ENCODE measurements around the gene PEX11B.

PEX11B gene

DNA sequence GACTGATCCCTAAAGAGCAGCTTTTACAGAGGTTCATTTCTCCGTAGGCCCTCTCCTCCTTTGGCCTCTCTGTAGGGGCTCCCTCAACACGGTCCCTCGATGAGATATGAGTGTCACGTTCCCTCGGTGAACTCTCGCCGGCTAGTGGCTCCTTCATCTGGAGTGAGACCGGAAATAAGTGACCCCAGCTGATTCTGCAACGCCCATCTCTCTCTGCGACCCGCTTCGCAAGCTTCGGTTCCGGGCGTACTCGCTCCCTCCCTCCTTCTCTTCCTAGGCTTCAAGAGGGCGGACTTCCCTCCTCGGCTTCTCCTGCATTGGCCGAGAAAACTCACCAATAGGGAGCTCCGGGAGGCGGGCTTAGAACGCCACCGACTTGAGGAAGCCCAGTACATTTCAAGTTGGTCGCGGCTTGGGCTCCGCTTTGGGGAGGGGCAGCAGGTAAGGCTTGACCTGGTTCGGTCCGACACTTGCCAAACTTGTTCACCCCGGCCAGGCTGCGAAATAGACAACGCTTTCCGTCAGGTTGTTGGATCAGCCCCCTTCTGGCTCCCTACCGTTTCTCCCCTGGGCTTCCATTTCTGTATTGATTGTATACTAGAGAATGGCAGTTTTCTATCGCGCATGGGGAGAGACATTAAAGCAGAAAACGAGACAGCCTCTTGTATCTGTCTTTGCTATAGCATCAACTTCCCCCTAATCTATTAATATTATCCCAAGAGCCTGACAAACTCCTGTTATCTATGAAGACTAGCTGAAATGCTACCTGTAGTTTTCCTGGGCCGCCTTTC lies 46.0 kb upstream of the PEX11B start, which contains the start of the genes ANKRD34A and POLR3GL:
ANKRD34A (minus strand) TSS at position 248 of the 791 bp plus-strand sequence. CDS start 2,816 bp downstream, outside the sequence.
POLR3GL (plus strand) TSS at position 363 of the 791 bp plus-strand sequence. CDS start 10,176 bp downstream, outside the sequence.
- Histone ChIP-seq H4K91ac (ENCODE audit: low read length) (peak within 1 kb of the TSS; percentile 74), H3K9ac (ENCODE audit: low read length) (peak within 1 kb of the TSS; percentile 87), H3K14ac (ENCODE audit: low read length in 2 of 2) (no peak within 1 kb of the TSS), H2BK15ac (ENCODE audit: low read depth, poor library complexity, severe bottlenecking) (peak within 1 kb of the TSS; percentile 60), H3K4me1 (ENCODE audit: control insufficient read depth, insufficient read depth, low read depth, low read length) (peaks cover 26% of the 10 kb centered on the region), H3K18ac (ENCODE audit: low read depth in 1 of 2, low read length in 2 of 2) (peak within 1 kb of the TSS; percentile 82 to 91), H4K8ac (ENCODE audit: low read length) (peak within 1 kb of the TSS; percentile 93), H2BK5ac (ENCODE audit: low read depth, low read length, poor library complexity, severe bottlenecking) (peak within 1 kb of the TSS; percentile 88), H3K36me3 (ENCODE audit: control insufficient read depth in 1 of 2, insufficient read depth in 2 of 2, low read depth in 1 of 2, low read length in 2 of 2) (peaks cover 0 to 3% of the 10 kb centered on the region in 2 experiments), H2AK5ac (ENCODE audit: low read length, severe bottlenecking) (peak within 1 kb of the TSS; percentile 94), H3K4me2 (ENCODE audit: low read length, poor library complexity, severe bottlenecking) (peak within 1 kb of the TSS; percentile 90), H2AFZ (ENCODE audit: low read depth, low read length) (peak within 1 kb of the TSS; percentile 86), H3K4ac (ENCODE audit: low read depth in 1 of 2, low read length in 2 of 2) (peak within 1 kb of the TSS; percentile 36 to 81), H3K79me1 (replicated peaks; ENCODE audit: low read length, poor library complexity, severe bottlenecking) (peaks cover 15% of the 10 kb centered on the region), H2BK120ac (ENCODE audit: low read depth, low read length) (peak within 1 kb of the TSS; percentile 74), H3K9me3 (ENCODE audit: control insufficient read depth, low read length) (peaks cover 8% of the 10 kb centered on the region), H3K27ac (ENCODE audit: low read length, poor library complexity, severe bottlenecking) (peak within 1 kb of the TSS; percentile 93), H3K27me3 (ENCODE audit: control insufficient read depth in 1 of 2, insufficient read depth in 1 of 2, low read length in 2 of 2) (no peaks in the 10 kb centered on the region), H3K4me3 (ENCODE audit: insufficient read depth in 1 of 2, low read depth in 1 of 2, low read length in 2 of 2) (peak within 1 kb of the TSS; percentile 76 to 92), H2BK12ac (ENCODE audit: low read length in 2 of 2) (peak within 1 kb of the TSS in 1 of 2 experiments; percentile 38), H3K23ac (ENCODE audit: low read length in 2 of 2) (no peak within 1 kb of the TSS)
- under 1% methylated on average over 36 of the region's 37 CpGs for whole genome bisulfite sequencing
- DNase-seq: peak; percentile 96

DNA sequence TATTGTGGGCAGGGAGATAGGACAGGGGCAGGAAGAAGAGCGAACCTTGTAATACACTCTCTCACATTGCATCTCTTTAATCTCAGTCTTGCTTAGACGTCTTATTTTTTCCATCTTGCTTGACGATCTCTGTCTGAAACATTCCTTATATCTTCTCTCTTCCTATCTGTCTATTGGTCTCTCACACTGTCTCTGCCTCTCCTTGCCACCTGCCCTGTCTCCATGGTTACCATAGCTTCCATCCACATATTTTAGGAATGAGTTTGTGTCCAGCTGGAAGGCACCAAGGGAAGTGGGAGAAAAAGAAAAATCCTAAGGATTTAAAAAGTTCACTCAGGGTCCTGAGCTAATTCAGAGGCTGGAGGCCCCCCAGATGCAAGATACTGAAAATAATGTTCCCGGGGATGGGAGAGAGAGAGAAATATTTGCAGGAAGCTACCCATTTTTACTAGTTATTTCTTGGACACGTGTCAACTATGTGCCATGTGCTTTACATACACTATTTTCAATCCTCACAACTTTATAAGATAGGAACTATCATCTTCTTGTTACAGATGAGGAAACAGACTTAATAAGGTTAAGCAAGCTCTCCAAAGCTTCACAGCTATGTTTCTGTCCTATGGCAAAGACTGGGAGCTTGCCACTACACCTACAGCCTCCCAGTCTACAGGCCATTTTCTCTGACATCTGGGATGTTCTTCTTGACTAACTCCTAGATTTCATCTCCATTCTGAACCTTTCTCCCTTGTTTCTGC lies 44.9 kb upstream of the PEX11B start:
- peaks cover 0 to 3% of the 10 kb centered on the region in 2 experiments for H3K36me3 ChIP-seq (ENCODE audit: control insufficient read depth in 1 of 2, insufficient read depth in 2 of 2, low read depth in 1 of 2, low read length in 2 of 2)
- peak overlapping the region; percentile 87 for H3K9ac ChIP-seq (ENCODE audit: low read length)
- H2BK12ac ChIP-seq (ENCODE audit: low read length in 2 of 2): no peak overlapping the region
- no peak overlapping the region for H4K91ac ChIP-seq (ENCODE audit: low read length)
- H3K4me1 ChIP-seq (ENCODE audit: control insufficient read depth, insufficient read depth, low read depth, low read length): peaks cover 26% of the 10 kb centered on the region
- H3K4me2 ChIP-seq (ENCODE audit: low read length, poor library complexity, severe bottlenecking): peak overlapping the region; percentile 90
- peak overlapping the region in 1 of 2 experiments; percentile 92 for H3K4me3 ChIP-seq (ENCODE audit: insufficient read depth in 1 of 2, low read depth in 1 of 2, low read length in 2 of 2)
- H3K14ac ChIP-seq (ENCODE audit: low read length in 2 of 2): no peak overlapping the region
- H3K4ac ChIP-seq (ENCODE audit: low read depth in 1 of 2, low read length in 2 of 2): peak overlapping the region; percentile 36 to 81
- no peaks in the 10 kb centered on the region for H3K27me3 ChIP-seq (ENCODE audit: control insufficient read depth in 1 of 2, insufficient read depth in 1 of 2, low read length in 2 of 2)
- H4K8ac ChIP-seq (ENCODE audit: low read length): no peak overlapping the region
- peaks cover 8% of the 10 kb centered on the region for H3K9me3 ChIP-seq (ENCODE audit: control insufficient read depth, low read length)
- WGBS: 27% methylated on average over 4 of the region's 5 CpGs
- peak overlapping the region in 1 of 2 experiments; percentile 80 for H3K18ac ChIP-seq (ENCODE audit: low read depth in 1 of 2, low read length in 2 of 2)
- peak overlapping the region; percentile 94 for H2AK5ac ChIP-seq (ENCODE audit: low read length, severe bottlenecking)
- DNase-seq: peak; percentile 70
- H3K79me1 ChIP-seq (replicated peaks; ENCODE audit: low read length, poor library complexity, severe bottlenecking): peaks cover 17% of the 10 kb centered on the region
- H2BK120ac ChIP-seq (ENCODE audit: low read depth, low read length): peak overlapping the region; percentile 54
- no peak overlapping the region for H3K23ac ChIP-seq (ENCODE audit: low read length in 2 of 2)
- no peak overlapping the region for H2AFZ ChIP-seq (ENCODE audit: low read depth, low read length)
- H3K27ac ChIP-seq (ENCODE audit: low read length, poor library complexity, severe bottlenecking): peak overlapping the region; percentile 93
- no peak overlapping the region for H2BK15ac ChIP-seq (ENCODE audit: low read depth, poor library complexity, severe bottlenecking)
- H2BK5ac ChIP-seq (ENCODE audit: low read depth, low read length, poor library complexity, severe bottlenecking): peak overlapping the region; percentile 11

DNA sequence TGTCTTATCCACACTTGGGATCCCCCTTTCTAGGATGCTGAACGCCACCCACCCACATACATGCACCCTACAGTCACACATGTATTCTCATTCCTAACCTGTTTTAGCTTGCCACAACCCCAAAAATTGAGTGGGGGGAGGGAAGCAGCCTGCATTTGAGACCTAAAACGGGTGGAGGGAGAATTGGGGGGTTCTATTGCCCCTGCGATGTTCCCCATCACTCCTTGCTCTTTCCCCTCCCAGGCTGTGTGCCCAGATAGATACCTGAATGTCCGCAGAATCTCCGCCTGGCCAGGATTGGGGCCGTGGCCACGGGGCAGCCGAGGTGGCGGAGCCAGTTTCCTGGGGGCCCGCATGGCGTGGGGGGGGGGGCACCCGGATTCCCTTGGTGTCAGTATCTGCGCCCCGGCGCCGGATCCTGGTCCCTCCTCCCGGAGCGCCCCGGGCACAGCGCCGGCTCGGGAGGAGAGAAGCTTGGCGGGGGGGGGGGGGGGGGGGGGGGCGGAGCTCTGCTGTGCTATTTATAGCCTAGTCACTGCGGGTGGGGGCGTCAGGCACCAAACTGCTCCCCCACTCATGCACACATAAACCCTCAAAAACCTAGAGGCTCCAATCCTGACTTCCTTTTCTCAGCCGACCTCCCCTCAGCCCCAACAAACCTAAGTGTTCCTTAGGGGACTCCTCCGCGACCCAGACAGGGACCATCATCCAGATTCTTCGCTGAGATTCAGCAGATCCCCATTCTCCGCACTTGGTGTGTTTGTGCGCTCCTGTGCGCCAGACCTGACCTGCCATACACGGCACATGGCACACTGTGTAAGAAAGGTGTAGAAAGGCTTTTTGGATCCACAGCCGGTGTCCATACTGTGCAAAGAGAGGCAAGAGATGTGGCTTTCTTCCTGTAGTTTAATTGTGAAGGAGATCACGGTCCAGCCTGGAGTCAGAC lies 43.9 kb upstream of the PEX11B start:
- no peak overlapping the region for H2BK120ac ChIP-seq (ENCODE audit: low read depth, low read length)
- peak; percentile 43 for DNase-seq
- H3K27ac ChIP-seq (ENCODE audit: low read length, poor library complexity, severe bottlenecking): peak overlapping the region; percentile 53
- H3K27me3 ChIP-seq (ENCODE audit: control insufficient read depth in 1 of 2, insufficient read depth in 1 of 2, low read length in 2 of 2): no peaks in the 10 kb centered on the region
- H2AK5ac ChIP-seq (ENCODE audit: low read length, severe bottlenecking): peak overlapping the region; percentile 58
- peak overlapping the region; percentile 97 for H3K4me2 ChIP-seq (ENCODE audit: low read length, poor library complexity, severe bottlenecking)
- H2BK15ac ChIP-seq (ENCODE audit: low read depth, poor library complexity, severe bottlenecking): peak overlapping the region; percentile 62
- H4K8ac ChIP-seq (ENCODE audit: low read length): peak overlapping the region; percentile 4
- H3K14ac ChIP-seq (ENCODE audit: low read length in 2 of 2): peak overlapping the region in 1 of 2 experiments; percentile 61
- peaks cover 14% of the 10 kb centered on the region for H3K79me1 ChIP-seq (replicated peaks; ENCODE audit: low read length, poor library complexity, severe bottlenecking)
- peak overlapping the region; percentile 87 for H3K9ac ChIP-seq (ENCODE audit: low read length)
- peak overlapping the region; percentile 42 to 83 for H3K18ac ChIP-seq (ENCODE audit: low read depth in 1 of 2, low read length in 2 of 2)
- peak overlapping the region; percentile 55 for H2AFZ ChIP-seq (ENCODE audit: low read depth, low read length)
- H4K91ac ChIP-seq (ENCODE audit: low read length): peak overlapping the region; percentile 41
- H3K36me3 ChIP-seq (ENCODE audit: control insufficient read depth in 1 of 2, insufficient read depth in 2 of 2, low read depth in 1 of 2, low read length in 2 of 2): peaks cover 0 to 3% of the 10 kb centered on the region in 2 experiments
- 13% methylated on average over 13 of the region's 36 CpGs for WGBS
- H2BK12ac ChIP-seq (ENCODE audit: low read length in 2 of 2): peak overlapping the region; percentile 29 to 94
- H3K4me3 ChIP-seq (ENCODE audit: insufficient read depth in 1 of 2, low read depth in 1 of 2, low read length in 2 of 2): peak overlapping the region; percentile 73 to 92
- peak overlapping the region in 1 of 2 experiments; percentile 70 for H3K4ac ChIP-seq (ENCODE audit: low read depth in 1 of 2, low read length in 2 of 2)
- H3K4me1 ChIP-seq (ENCODE audit: control insufficient read depth, insufficient read depth, low read depth, low read length): peaks cover 26% of the 10 kb centered on the region
- peak overlapping the region in 1 of 2 experiments; percentile 10 for H3K23ac ChIP-seq (ENCODE audit: low read length in 2 of 2)
- no peak overlapping the region for H2BK5ac ChIP-seq (ENCODE audit: low read depth, low read length, poor library complexity, severe bottlenecking)
- H3K9me3 ChIP-seq (ENCODE audit: control insufficient read depth, low read length): peaks cover 4% of the 10 kb centered on the region

All from mesenchymal stem cell (in vitro differentiated cells and primary cell).